Testis (tissue), 2 donors: ENCODE data around the gene FAM219B.

ENCODE experiments used
- CTCF ChIP-seq, 3 experiments: fragments of 450-650 bp in 2 of 3; fragments of 200-600 bp in 1 of 3; sonication (generic) in 1 of 3; IDR thresholded peaks; one replicate each; pipeline ENCODE4 v1.5.1; 2016 to 2019; ENCODE audit warnings: antibody characterized with exemption in 3 of 3, mild to moderate bottlenecking in 2 of 3, moderate library complexity in 1 of 3
- POLR2A ChIP-seq: fragments of 450-650 bp; IDR thresholded peaks from one replicate; pipeline ENCODE4 v1.6.1; 2017; ENCODE audit warnings: antibody characterized with exemption, mild to moderate bottlenecking, moderate library complexity

DNA sequence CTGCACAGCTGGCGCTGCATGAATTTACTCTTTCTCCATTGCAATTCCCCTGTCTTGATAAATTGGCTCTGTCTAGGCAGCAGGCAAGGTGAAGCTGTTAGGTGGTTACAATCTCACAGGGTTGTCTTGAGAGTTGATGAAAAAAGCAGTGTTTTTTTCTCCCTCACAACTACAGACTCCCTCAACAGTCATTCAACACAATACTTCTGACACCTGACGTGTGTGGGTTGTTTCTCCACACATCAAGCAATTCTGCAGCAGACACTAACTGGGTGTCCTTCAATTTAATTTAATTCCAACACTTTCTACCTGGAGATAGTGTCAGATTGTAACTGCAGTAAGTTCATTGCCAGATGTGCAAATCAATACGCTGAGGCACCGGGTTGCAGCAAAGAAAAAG, 28.4 kb downstream of the FAM219B start:
- no peak for TF ChIP-seq CTCF (IDR thresholded peaks at IDR 0.05)
- TF ChIP-seq POLR2A, result no peak
